ENCODE data around the gene EDC3. TPM values are rescaled to one million over a fixed set of nuclear protein-coding genes. Genes with fewer than 3 reads are reported as not detected.

EDC3 gene
- total RNA-seq, 1 experiment from 2014 or later = 62.6 TPM

DNA sequence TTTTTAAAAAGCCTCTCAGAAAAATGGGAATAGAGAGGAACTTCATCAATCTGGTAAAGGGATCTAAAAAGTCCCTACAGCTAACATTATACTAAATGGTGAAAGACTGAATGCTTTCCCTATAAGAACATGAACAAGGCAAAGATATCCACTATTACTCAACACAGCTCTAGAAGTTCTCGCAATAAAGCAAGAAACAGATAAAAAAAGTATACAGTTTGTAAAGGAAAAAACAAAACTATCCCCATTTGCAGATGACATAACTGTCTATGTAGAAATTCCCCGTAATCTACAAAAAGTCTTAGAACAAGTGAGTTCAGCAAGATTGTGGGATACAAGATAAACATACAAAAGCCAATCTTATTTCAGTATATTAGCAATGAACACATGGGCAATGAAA, 15.4 kb downstream of the EDC3 start:
- Histone ChIP-seq H3K4me3 (ENCODE audit: low read depth, low read length, poor library complexity, severe bottlenecking) (no peak overlapping the region), H3K27ac (ENCODE audit: low read depth, low read length, poor library complexity, severe bottlenecking) (no peak overlapping the region), H3K9me3 (ENCODE audit: low read depth, low read length, poor library complexity, severe bottlenecking) (no peaks in the 10 kb centered on the region), H3K4me1 (ENCODE audit: insufficient read depth, low read length, poor library complexity, severe bottlenecking) (no peaks in the 10 kb centered on the region), H3K27me3 (replicated peaks; ENCODE audit: insufficient read depth, low read depth, low read length, poor library complexity) (no peaks in the 10 kb centered on the region), H3K36me3 (ENCODE audit: insufficient read depth, low read length, poor library complexity, severe bottlenecking) (peaks cover 9% of the 10 kb centered on the region)
- DNase-seq (ENCODE audit: low spot score) = no peak
- no TSS peak for BruUV-seq (replicated peaks)
- ChIA-PET POLR2A (ENCODE audit: low non-redundant PET) (no interaction called here), CTCF (no interaction called here)
- TF ChIP-seq, protein P1, sequence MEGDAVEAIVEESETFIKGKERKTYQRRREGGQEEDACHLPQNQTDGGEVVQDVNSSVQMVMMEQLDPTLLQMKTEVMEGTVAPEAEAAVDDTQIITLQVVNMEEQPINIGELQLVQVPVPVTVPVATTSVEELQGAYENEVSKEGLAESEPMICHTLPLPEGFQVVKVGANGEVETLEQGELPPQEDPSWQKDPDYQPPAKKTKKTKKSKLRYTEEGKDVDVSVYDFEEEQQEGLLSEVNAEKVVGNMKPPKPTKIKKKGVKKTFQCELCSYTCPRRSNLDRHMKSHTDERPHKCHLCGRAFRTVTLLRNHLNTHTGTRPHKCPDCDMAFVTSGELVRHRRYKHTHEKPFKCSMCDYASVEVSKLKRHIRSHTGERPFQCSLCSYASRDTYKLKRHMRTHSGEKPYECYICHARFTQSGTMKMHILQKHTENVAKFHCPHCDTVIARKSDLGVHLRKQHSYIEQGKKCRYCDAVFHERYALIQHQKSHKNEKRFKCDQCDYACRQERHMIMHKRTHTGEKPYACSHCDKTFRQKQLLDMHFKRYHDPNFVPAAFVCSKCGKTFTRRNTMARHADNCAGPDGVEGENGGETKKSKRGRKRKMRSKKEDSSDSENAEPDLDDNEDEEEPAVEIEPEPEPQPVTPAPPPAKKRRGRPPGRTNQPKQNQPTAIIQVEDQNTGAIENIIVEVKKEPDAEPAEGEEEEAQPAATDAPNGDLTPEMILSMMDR (conservative IDR thresholded peaks at IDR 0.05; ENCODE audit: low read depth, low read length) = no peak
- TF ChIP-seq EZH2 (IDR thresholded peaks at IDR 0.05; ENCODE audit: borderline replicate concordance, low read depth, low read length, poor library complexity, severe bottlenecking) = no peak
- intact Hi-C loops (cut with micrococcal nuclease; ENCODE audit: unreplicated experiment) = no loop called here

DNA sequence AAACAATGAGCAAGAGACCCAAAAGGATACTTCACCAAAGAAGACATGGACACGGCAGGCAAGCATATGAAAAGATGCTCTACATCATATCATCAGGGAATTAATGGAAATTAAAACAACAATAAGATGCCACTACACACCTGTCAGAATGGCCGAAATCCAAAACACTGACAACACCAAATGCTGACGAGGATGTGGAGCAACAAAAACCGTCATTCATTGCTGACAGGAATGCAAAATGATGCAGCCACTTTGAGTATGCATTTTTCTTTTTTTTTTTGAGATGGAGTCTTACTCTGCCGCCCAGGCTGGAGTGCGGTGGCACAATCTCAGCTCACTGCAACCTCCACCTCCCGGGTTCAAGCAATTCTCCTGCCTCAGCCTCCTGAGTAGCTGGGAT, 19.0 kb downstream of the EDC3 start:
- H3K27me3 ChIP-seq (replicated peaks; ENCODE audit: insufficient read depth, low read depth, low read length, poor library complexity) = no peaks in the 10 kb centered on the region
- intact Hi-C loops (cut with micrococcal nuclease; ENCODE audit: unreplicated experiment) = no loop called here
- ChIA-PET POLR2A (ENCODE audit: low non-redundant PET) (no interaction called here), CTCF (no interaction called here)
- BruUV-seq (replicated peaks) = no TSS peak
- H3K27ac ChIP-seq (ENCODE audit: low read depth, low read length, poor library complexity, severe bottlenecking) = no peak overlapping the region
- H3K9me3 ChIP-seq (ENCODE audit: low read depth, low read length, poor library complexity, severe bottlenecking) = no peaks in the 10 kb centered on the region
- no peak for DNase-seq (ENCODE audit: low spot score)
- H3K4me1 ChIP-seq (ENCODE audit: insufficient read depth, low read length, poor library complexity, severe bottlenecking) = no peaks in the 10 kb centered on the region
- TF ChIP-seq, protein P1 (conservative IDR thresholded peaks at IDR 0.05; ENCODE audit: low read depth, low read length) = no peak
- no peak for TF ChIP-seq EZH2 (IDR thresholded peaks at IDR 0.05; ENCODE audit: borderline replicate concordance, low read depth, low read length, poor library complexity, severe bottlenecking)
- H3K36me3 ChIP-seq (ENCODE audit: insufficient read depth, low read length, poor library complexity, severe bottlenecking) = peaks cover 7% of the 10 kb centered on the region
- H3K4me3 ChIP-seq (ENCODE audit: low read depth, low read length, poor library complexity, severe bottlenecking) = no peak overlapping the region

DNA sequence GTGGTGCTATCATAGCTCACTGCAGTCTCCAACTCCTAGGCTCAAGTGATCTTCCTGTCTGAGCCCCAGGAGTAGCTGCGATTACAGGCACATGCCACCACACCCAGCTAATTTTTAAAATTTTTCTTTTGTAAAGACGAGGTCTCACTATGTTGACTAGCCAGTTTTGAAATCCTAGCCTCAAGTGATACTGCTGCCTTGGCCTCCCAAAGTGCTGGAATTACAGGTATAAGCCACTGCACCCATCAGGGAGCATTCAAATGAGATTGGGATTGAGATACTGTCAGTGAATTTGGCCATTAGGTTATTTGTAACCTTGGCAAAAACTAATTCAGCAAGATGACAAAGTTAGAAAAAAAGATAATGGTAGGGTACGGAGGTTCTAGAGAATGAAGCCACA, 21.7 kb downstream of the EDC3 start:
- intact Hi-C loops (cut with micrococcal nuclease; ENCODE audit: unreplicated experiment) = no loop called here
- Histone ChIP-seq H3K4me3 (ENCODE audit: low read depth, low read length, poor library complexity, severe bottlenecking) (no peak overlapping the region), H3K36me3 (ENCODE audit: insufficient read depth, low read length, poor library complexity, severe bottlenecking) (peaks cover 24% of the 10 kb centered on the region), H3K27me3 (replicated peaks; ENCODE audit: insufficient read depth, low read depth, low read length, poor library complexity) (no peaks in the 10 kb centered on the region), H3K9me3 (ENCODE audit: low read depth, low read length, poor library complexity, severe bottlenecking) (no peaks in the 10 kb centered on the region), H3K27ac (ENCODE audit: low read depth, low read length, poor library complexity, severe bottlenecking) (no peak overlapping the region), H3K4me1 (ENCODE audit: insufficient read depth, low read length, poor library complexity, severe bottlenecking) (no peaks in the 10 kb centered on the region)
- ChIA-PET POLR2A (ENCODE audit: low non-redundant PET) (no interaction called here), CTCF (interaction anchor here (0.7 kb wide), 1 partner anchor 317 kb away, joined by 7 read pairs; no protein-coding TSS in a partner anchor)
- no peak for DNase-seq (ENCODE audit: low spot score)
- BruUV-seq (replicated peaks) = no TSS peak
- TF ChIP-seq EZH2 (IDR thresholded peaks at IDR 0.05; ENCODE audit: borderline replicate concordance, low read depth, low read length, poor library complexity, severe bottlenecking) = no peak
- TF ChIP-seq, protein P1 (conservative IDR thresholded peaks at IDR 0.05; ENCODE audit: low read depth, low read length) = no peak

All from A673 (cell line).